Bronchial epithelial cell (primary cell): ENCODE data around the gene ADGRG6. TPM values are rescaled to one million over a fixed set of nuclear protein-coding genes. Genes with fewer than 3 reads are reported as not detected.
A peak's percentile ranks its signal among the peaks of the same experiment; 100 is the strongest.

Experiments
- DNase-seq: peaks from one replicate; pipeline ENCODE4 v3.0.0-alpha.2; 2010; ENCODE audit warnings: low read depth
- FAIRE-seq: peaks from 2 replicates; lab custom pipeline; 2011; peaks lifted over from hg19 to GRCh38; lab: Jason Lieb, UNC
- H3K27me3 ChIP-seq: 2 replicates; pipeline ENCODE4 v1.5.1; 2011; ENCODE audit warnings: low read length; ENCODE audit not compliant: control insufficient read depth, insufficient read depth
- H3K36me3 ChIP-seq: 2 replicates; pipeline ENCODE4 v1.5.1; 2011; ENCODE audit warnings: low read length; ENCODE audit not compliant: control insufficient read depth, insufficient read depth
- H3K4me3 ChIP-seq: 2 replicates; pipeline ENCODE4 v1.5.1; 2011; ENCODE audit warnings: mild to moderate bottlenecking, low read depth, low read length, control low read depth
- CTCF ChIP-seq: IDR thresholded peaks from 2 replicates; pipeline ENCODE4 v1.5.1; 2011; ENCODE audit warnings: mild to moderate bottlenecking, moderate library complexity, low read length, control low read depth, inconsistent platforms; ENCODE audit not compliant: insufficient read depth, severe bottlenecking
- total RNA-seq: library from RNA; depleted of rRNA; stranded (reverse); fragments of >200 nt; gene quantifications from 2 replicates; pipeline ENCODE4 v1.2.1, GENCODE V29; 2014

Gene ADGRG6
- total RNA-seq, 1 donor from 2014 or later: 12.4 TPM

- Histone ChIP-seq H3K36me3 (no peaks in the 10 kb centered on the region), H3K27me3 (no peaks in the 10 kb centered on the region), H3K4me3 (no peak overlapping the region)
- no peak for TF ChIP-seq CTCF
- DNase-seq: peak; percentile 28
- no peak for FAIRE-seq
These were observed 20.8 kb downstream of the ADGRG6 start for GRCh38 chr6:142322504-142323198.

GRCh38 chr6:142323377-142323776, 21.6 kb downstream of the ADGRG6 start:
- H3K27me3 ChIP-seq: no peaks in the 10 kb centered on the region
- no peak for TF ChIP-seq CTCF
- DNase-seq (peak; percentile 100), FAIRE-seq (peak; percentile 43)
- H3K36me3 ChIP-seq: no peaks in the 10 kb centered on the region
- H3K4me3 ChIP-seq: no peak overlapping the region

GRCh38 chr6:142324111-142324510, 22.3 kb downstream of the ADGRG6 start:
- Histone ChIP-seq H3K4me3 (no peak overlapping the region), H3K36me3 (no peaks in the 10 kb centered on the region), H3K27me3 (no peaks in the 10 kb centered on the region)
- no peak for TF ChIP-seq CTCF
- DNase-seq (no peak), FAIRE-seq (no peak)

GRCh38 chr6:142325111-142325510, 23.3 kb downstream of the ADGRG6 start:
- Histone ChIP-seq H3K36me3 (no peaks in the 10 kb centered on the region), H3K27me3 (no peaks in the 10 kb centered on the region), H3K4me3 (no peak overlapping the region)
- DNase-seq: no peak
- TF ChIP-seq CTCF: no peak
- FAIRE-seq: no peak

- H3K4me3 ChIP-seq: no peak overlapping the region
- TF ChIP-seq CTCF: no peak
- FAIRE-seq (no peak), DNase-seq (no peak)
- H3K27me3 ChIP-seq: no peaks in the 10 kb centered on the region
- no peaks in the 10 kb centered on the region for H3K36me3 ChIP-seq
These were observed 24.7 kb downstream of the ADGRG6 start for GRCh38 chr6:142326540-142326939.

GRCh38 chr6:142328070-142328469, 26.3 kb downstream of the ADGRG6 start:
- no peaks in the 10 kb centered on the region for H3K36me3 ChIP-seq
- FAIRE-seq: no peak
- TF ChIP-seq CTCF: no peak

More at GRCh38 chr6:142328070-142328469, 26.3 kb downstream of the ADGRG6 start:
- Histone ChIP-seq H3K27me3 (no peaks in the 10 kb centered on the region), H3K4me3 (no peak overlapping the region)
- DNase-seq: no peak
